BLaER1 (cell line): ENCODE data around the gene ZAR1.

Source experiments
- H3K27ac ChIP-seq: shearing (Covaris generic); formaldehyde crosslinking; 2 replicates; pipeline ENCODE4 v1.8.1; 2022
- H3K27me3 ChIP-seq: shearing (Covaris generic); formaldehyde crosslinking; 2 replicates; pipeline ENCODE4 v1.8.1; 2022
- H3K36me3 ChIP-seq: shearing (Covaris generic); formaldehyde crosslinking; 2 replicates; pipeline ENCODE4 v1.8.1; 2022
- H3K4me1 ChIP-seq: shearing (Covaris generic); formaldehyde crosslinking; 2 replicates; pipeline ENCODE4 v1.8.1; 2022
- H3K4me2 ChIP-seq: shearing (Covaris generic); formaldehyde crosslinking; 2 replicates; pipeline ENCODE4 v1.8.1; 2022
- H3K4me3 ChIP-seq: shearing (Covaris generic); formaldehyde crosslinking; 2 replicates; pipeline ENCODE4 v1.8.1; 2022
- H3K9ac ChIP-seq: shearing (Covaris generic); formaldehyde crosslinking; 2 replicates; pipeline ENCODE4 v1.8.1; 2022
- H3K9me3 ChIP-seq: shearing (Covaris generic); formaldehyde crosslinking; 2 replicates; pipeline ENCODE4 v1.8.1; 2022
- H4K20me1 ChIP-seq: shearing (Covaris generic); formaldehyde crosslinking; 2 replicates; pipeline ENCODE4 v1.8.1; 2022
- Cebpa-rat ChIP-seq: shearing (Covaris generic); IDR thresholded peaks from 2 replicates; pipeline ENCODE4 v1.8.1; 2022

The ZAR1 gene

GRCh38 chr4:48504352-48504751 is 14.3 kb downstream of the ZAR1 start:
- H3K9ac ChIP-seq = no peak overlapping the region
- H3K27ac ChIP-seq = no peak overlapping the region
- peaks cover 65% of the 10 kb centered on the region for H3K36me3 ChIP-seq
- TF ChIP-seq Cebpa-rat = no peak
- no peak overlapping the region for H3K4me2 ChIP-seq
- H3K27me3 ChIP-seq = no peaks in the 10 kb centered on the region
- H3K9me3 ChIP-seq = no peaks in the 10 kb centered on the region
- no peaks in the 10 kb centered on the region for H4K20me1 ChIP-seq
- H3K4me3 ChIP-seq = no peak overlapping the region
- no peaks in the 10 kb centered on the region for H3K4me1 ChIP-seq

GRCh38 chr4:48506716-48507115 is 16.7 kb downstream of the ZAR1 start:
- Histone ChIP-seq H3K27ac (no peak overlapping the region), H3K9me3 (no peaks in the 10 kb centered on the region), H4K20me1 (no peaks in the 10 kb centered on the region), H3K4me3 (no peak overlapping the region), H3K36me3 (peaks cover 70% of the 10 kb centered on the region), H3K27me3 (no peaks in the 10 kb centered on the region), H3K4me2 (no peak overlapping the region), H3K4me1 (no peaks in the 10 kb centered on the region), H3K9ac (no peak overlapping the region)
- no peak for TF ChIP-seq Cebpa-rat

GRCh38 chr4:48509543-48509942 is 19.5 kb downstream of the ZAR1 start:
- H3K9me3 ChIP-seq = no peaks in the 10 kb centered on the region
- no peaks in the 10 kb centered on the region for H3K4me1 ChIP-seq
- H3K4me3 ChIP-seq = no peak overlapping the region
- H3K4me2 ChIP-seq = no peak overlapping the region
- no peak for TF ChIP-seq Cebpa-rat
- H3K36me3 ChIP-seq = peaks cover 82% of the 10 kb centered on the region
- no peaks in the 10 kb centered on the region for H3K27me3 ChIP-seq
- H4K20me1 ChIP-seq = no peaks in the 10 kb centered on the region
- no peak overlapping the region for H3K27ac ChIP-seq
- no peak overlapping the region for H3K9ac ChIP-seq

- H3K9ac ChIP-seq = no peak overlapping the region
- no peak overlapping the region for H3K27ac ChIP-seq
- H4K20me1 ChIP-seq = no peaks in the 10 kb centered on the region
- no peaks in the 10 kb centered on the region for H3K9me3 ChIP-seq
- no peak overlapping the region for H3K4me3 ChIP-seq
- no peak for TF ChIP-seq Cebpa-rat
- H3K27me3 ChIP-seq = no peaks in the 10 kb centered on the region
- no peak overlapping the region for H3K4me2 ChIP-seq
- H3K36me3 ChIP-seq = peaks cover 84% of the 10 kb centered on the region
- no peaks in the 10 kb centered on the region for H3K4me1 ChIP-seq
These were observed 28.1 kb downstream of the ZAR1 start for GRCh38 chr4:48518143-48518542.

GRCh38 chr4:48526406-48526805 is 36.4 kb downstream of the ZAR1 start:
- Histone ChIP-seq H3K9ac (no peak overlapping the region), H3K4me1 (no peaks in the 10 kb centered on the region), H4K20me1 (no peaks in the 10 kb centered on the region), H3K27ac (no peak overlapping the region), H3K9me3 (no peaks in the 10 kb centered on the region), H3K4me2 (no peak overlapping the region), H3K27me3 (no peaks in the 10 kb centered on the region), H3K4me3 (no peak overlapping the region), H3K36me3 (peaks cover 83% of the 10 kb centered on the region)
- no peak for TF ChIP-seq Cebpa-rat

- Histone ChIP-seq H4K20me1 (no peaks in the 10 kb centered on the region), H3K27ac (no peak overlapping the region), H3K4me3 (no peak overlapping the region)
These were observed 48.3 kb downstream of the ZAR1 start for GRCh38 chr4:48538358-48538757.

GRCh38 chr4:48539597-48539996 is 49.5 kb downstream of the ZAR1 start:
- Histone ChIP-seq H3K9ac (no peak overlapping the region), H4K20me1 (no peaks in the 10 kb centered on the region), H3K4me2 (no peak overlapping the region), H3K27me3 (no peaks in the 10 kb centered on the region), H3K9me3 (no peaks in the 10 kb centered on the region), H3K4me1 (no peaks in the 10 kb centered on the region), H3K27ac (no peak overlapping the region), H3K4me3 (no peak overlapping the region), H3K36me3 (peaks cover 70% of the 10 kb centered on the region)
- TF ChIP-seq Cebpa-rat = no peak

More at GRCh38 chr4:48538358-48538757, 48.3 kb downstream of the ZAR1 start:
- Histone ChIP-seq H3K36me3 (peaks cover 71% of the 10 kb centered on the region), H3K27me3 (no peaks in the 10 kb centered on the region), H3K4me1 (no peaks in the 10 kb centered on the region), H3K9me3 (no peaks in the 10 kb centered on the region), H3K4me2 (no peak overlapping the region), H3K9ac (no peak overlapping the region)
- TF ChIP-seq Cebpa-rat = no peak

GRCh38 chr4:48542888-48543287 is 52.8 kb downstream of the ZAR1 start:
- no peak overlapping the region for H3K4me3 ChIP-seq
- no peaks in the 10 kb centered on the region for H4K20me1 ChIP-seq
- peaks cover 68% of the 10 kb centered on the region for H3K36me3 ChIP-seq
- no peaks in the 10 kb centered on the region for H3K27me3 ChIP-seq
- no peak for TF ChIP-seq Cebpa-rat
- H3K9me3 ChIP-seq = no peaks in the 10 kb centered on the region
- H3K27ac ChIP-seq = no peak overlapping the region
- H3K9ac ChIP-seq = no peak overlapping the region
- H3K4me1 ChIP-seq = no peaks in the 10 kb centered on the region
- no peak overlapping the region for H3K4me2 ChIP-seq

GRCh38 chr4:48543796-48544195 is 53.7 kb downstream of the ZAR1 start:
- Histone ChIP-seq H3K9ac (no peak overlapping the region), H3K4me2 (no peak overlapping the region)

More at GRCh38 chr4:48543796-48544195, 53.7 kb downstream of the ZAR1 start:
- Histone ChIP-seq H3K4me1 (no peaks in the 10 kb centered on the region), H3K27me3 (no peaks in the 10 kb centered on the region), H3K27ac (no peak overlapping the region), H3K4me3 (no peak overlapping the region), H3K9me3 (no peaks in the 10 kb centered on the region), H3K36me3 (peaks cover 77% of the 10 kb centered on the region), H4K20me1 (no peaks in the 10 kb centered on the region)
- TF ChIP-seq Cebpa-rat = no peak
